ENCODE data around the gene VSIG8.

VSIG8 gene

DNA sequence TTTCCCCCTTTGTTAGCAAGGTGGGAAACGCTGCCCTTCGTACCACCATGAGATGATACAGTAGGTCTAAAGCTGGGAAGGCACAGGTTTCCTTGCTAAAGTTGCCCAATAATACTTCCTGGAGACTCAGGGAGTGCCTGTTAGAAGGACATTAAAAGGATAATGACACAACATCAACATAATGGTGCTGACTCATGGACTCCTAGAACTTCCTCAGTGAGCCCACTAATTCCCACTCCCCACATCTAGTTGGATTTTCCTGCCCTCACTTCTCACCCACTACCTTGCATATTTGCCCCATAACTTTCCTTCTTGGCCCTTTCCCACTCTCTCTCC is 20.0 kb upstream of the VSIG8 start:
- DNase-seq = no peak

- no peak for DNase-seq
These were observed 19.4 kb upstream of the VSIG8 start for GRCh38 chr1:159881622-159882526.

- DNase-seq = no peak
These were observed 18.0 kb upstream of the VSIG8 start for GRCh38 chr1:159880430-159880829.

- no peak for DNase-seq
These were observed 17.5 kb upstream of the VSIG8 start for GRCh38 chr1:159879977-159880376.

- DNase-seq = no peak
These were observed 16.7 kb upstream of the VSIG8 start for GRCh38 chr1:159879136-159879535.

DNA sequence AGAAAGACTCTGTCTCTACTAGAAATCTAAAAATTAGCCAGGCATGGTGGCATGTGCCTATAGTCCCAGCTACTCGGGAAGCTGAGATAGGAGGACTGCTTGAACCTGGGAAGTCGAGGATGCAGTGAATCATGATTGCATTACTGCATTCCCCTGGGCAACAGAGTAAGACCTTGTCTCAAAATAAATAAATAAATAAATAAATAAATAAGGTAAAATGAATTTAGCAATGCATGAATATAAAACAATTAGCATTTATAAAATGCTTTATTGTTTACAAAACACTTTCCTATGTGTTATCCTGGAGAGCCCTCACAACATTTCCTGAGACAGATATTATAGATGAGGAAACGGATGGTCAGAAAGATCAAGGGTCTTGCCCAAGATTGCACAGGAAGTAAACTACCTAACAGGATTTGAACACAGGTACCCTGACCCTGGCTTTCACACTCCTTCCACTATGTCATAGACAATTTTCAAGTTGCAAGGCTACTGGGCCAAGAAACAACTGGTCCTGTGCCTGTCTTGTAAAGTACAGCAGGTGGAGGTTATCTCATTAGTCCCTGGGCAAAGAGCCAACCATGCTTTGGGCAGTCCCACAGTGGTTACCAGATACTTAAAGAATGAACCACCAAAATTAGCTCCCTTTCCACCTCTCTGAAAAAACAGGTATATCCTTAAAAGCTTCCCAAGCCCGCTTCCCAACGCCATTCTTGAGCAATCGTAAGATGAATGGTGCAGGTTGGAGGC is 15.4 kb upstream of the VSIG8 start:
- DNase-seq = no peak

GRCh38 chr1:159873530-159874143 is 11.2 kb upstream of the VSIG8 start:
- no peak for DNase-seq

- DNase-seq = no peak
These were observed 10.4 kb upstream of the VSIG8 start for GRCh38 chr1:159872891-159873290.

- DNase-seq = no peak
These were observed 8.2 kb upstream of the VSIG8 start for GRCh38 chr1:159870704-159871103.

DNA sequence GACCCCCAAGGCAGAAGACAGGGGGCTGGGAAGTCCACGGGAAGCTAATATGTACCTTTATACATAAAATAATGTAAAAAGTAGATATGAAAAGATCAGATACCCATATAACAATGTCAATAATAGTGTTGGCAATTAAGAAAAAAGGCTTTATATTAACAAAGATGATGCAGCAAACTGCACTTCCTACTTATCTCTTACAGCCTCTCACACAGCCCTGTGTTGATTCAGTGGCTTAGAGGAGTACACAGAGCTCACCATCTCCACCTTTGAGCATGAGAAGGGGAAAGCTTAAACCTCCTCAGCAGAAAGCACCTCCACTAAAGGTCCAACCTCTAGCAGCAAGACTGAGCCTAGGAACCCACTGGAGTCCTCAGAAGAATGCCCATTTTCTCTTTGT is 7.2 kb upstream of the VSIG8 start:
- no peak for DNase-seq

GRCh38 chr1:159869173-159869572 is 6.7 kb upstream of the VSIG8 start:
- DNase-seq = no peak

DNA sequence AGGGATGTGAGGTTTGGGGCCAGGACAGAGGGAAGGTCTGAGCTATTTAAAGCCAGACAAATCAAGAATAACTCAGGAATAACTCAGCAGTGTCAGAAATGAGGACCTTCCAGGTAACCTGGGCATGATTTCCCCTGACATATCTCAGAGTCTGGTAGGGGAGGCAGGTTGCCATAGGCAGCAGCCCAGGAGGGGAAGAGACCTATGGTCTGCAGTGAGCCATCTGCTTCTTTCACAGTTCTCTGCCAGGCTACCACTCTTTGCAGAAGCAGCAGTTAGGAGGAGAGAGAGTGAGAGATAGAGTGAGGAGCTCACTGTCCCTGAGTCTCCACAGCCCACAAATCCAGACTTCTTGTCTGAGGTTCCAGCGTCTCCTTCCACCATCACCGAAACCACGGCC is 6.3 kb upstream of the VSIG8 start:
- DNase-seq = no peak

GRCh38 chr1:159867664-159868026 is 5.2 kb upstream of the VSIG8 start:
- no peak for DNase-seq

GRCh38 chr1:159866905-159867663 is 4.6 kb upstream of the VSIG8 start:
- no peak for DNase-seq

GRCh38 chr1:159866066-159866465 is 3.6 kb upstream of the VSIG8 start:
- DNase-seq = no peak

- DNase-seq = no peak
These were observed 1.8 kb upstream of the VSIG8 start for GRCh38 chr1:159864262-159864661.

DNA sequence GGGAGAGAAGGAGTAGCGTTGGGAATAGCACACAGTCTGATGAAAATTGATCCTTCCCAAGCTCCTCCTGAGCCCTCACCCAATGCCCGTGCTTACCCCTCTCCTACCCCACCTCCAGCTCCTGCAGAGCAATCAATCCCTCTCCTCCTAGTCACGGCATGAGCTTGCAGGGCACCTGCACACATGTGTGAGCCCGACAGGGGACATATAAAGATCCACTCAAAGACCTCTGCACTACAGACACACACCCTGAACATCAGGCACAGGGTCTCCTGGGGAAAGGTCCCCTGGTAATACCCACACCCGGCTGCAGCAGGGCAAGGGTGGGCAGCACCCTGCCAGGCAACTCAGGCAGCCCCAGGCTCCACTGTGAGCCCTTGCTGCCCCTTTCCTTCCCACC is 426 bp downstream of the VSIG8 start:
- DNase-seq = no peak

- DNase-seq = no peak
These were observed 1.2 kb downstream of the VSIG8 start for GRCh38 chr1:159861218-159861617.

DNA sequence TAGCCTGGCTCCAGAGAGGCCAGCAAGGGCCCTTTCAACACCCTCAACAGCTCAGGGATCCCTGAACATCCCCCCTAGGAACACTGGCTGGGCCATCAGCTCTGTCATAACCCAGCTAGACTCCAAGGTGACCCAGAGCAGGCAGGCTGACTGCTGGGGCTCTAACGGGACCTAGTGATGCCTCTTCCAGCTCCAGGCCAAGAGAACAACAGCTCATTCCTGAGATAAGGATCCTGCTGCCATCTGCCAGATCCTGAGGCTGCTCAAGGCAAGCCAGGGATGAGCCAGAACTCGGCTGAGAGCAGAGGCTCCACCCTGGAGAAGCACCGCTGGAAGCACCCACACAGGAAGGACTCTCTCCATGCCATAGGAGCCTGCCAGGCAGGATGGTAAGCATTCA is 2.0 kb downstream of the VSIG8 start:
- no peak for DNase-seq

DNA sequence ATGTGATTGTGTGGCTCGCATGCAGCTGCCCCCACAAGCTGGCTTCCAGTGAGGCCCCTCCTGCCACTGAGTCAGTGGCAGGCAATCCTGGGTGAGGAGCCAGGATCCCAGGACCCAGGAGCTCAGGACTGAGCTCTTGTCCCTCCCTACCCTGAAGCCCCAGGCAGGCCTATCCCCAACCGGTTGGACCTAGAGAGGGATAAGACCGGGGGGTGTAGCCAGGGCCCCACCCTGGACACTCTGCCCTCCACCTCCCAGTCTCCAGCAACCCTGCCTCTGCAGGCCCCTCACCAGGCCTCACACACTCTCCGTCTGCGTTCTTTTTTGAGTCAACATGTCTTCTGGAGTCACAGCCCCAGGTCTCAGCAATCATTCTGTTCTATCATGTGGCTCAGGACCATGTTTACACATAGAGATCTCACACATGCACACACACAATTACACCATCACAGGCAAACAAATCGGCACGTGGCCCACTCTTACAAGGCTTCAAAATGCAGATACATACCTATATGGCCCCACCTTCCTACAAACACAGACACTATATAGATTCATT is 2.6 kb downstream of the VSIG8 start:
- no peak for DNase-seq

- DNase-seq = no peak
These were observed 4.6 kb downstream of the VSIG8 start for GRCh38 chr1:159857889-159858288.

DNA sequence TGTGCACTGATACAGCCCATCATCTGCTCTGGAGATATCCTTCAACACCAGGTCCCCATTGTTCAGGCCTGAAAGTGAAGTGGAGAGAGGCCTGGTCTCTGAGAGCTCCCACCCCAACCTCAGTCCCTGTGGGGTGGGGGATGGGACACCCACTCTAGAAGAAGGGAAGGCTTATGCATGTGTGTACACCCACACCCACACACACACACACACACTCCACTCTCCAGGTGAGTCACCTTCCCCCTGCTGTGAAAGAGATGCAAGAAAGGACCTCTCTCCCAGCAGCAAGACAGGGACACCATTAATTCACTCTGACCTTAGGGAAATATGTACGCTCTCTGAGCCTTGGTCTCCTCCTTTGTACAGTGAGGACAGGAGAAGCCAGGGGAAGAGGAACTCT is 5.9 kb downstream of the VSIG8 start:
- DNase-seq = no peak

DNA sequence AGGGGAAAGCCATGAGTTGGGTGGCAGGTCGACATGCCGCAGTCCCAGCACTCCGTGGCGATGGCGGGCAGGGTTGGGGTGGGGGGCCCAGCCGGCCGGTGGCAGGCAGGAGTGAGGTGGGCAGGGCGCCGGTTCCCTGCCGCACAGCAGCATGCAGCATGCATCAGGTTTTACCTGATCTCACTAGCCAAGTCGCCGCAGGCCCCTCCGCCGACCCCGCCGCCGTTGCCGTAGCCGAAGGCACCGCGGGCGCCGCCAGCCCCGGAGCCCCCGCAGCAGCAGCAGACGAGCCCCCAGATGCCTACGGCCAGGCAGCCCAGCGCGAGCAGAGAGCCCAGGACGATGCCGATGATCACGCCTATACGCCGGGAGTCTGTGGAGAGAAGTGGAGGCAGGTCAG is 6.7 kb downstream of the VSIG8 start:
- no peak for DNase-seq
